Measurements from ENCODE around the gene ADAMTS5.
A peak's percentile ranks its signal among the peaks of the same experiment; 100 is the strongest.

Gene ADAMTS5

DNA sequence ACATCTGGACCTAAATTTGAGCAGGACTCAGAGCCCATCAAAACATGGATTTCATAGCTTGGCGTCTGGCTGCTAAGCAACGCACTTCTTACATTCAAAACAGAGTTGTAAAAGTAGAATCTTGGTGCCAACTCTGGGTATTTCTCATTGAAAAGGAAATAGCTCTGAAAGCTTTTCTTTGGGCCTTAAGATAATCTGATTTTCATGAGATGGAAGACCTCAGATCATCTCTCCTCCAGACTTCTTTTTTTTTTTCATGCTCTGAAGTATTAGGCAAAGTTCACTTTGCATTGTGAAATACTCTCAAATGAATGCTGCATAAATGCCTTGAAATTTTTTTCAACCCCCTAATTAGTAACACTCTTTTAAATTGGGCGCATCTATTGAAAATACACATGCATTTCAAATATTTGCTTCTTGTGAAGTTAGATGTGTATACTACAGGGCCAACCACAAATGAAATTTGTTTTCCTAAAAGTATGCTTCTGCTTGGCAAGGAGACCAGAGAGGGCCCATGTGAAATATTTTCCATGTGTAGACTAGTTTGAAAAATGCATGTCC lies 4.2 kb downstream of the ADAMTS5 start:
- no peak overlapping the region for H2AFZ ChIP-seq (ENCODE audit: low read depth)
- no peak overlapping the region for H3K9ac ChIP-seq
- H3K27me3 ChIP-seq (ENCODE audit: insufficient read depth, low read depth) = no peaks in the 10 kb centered on the region
- no peaks in the 10 kb centered on the region for H3K79me2 ChIP-seq (ENCODE audit: insufficient read depth, low read depth)
- TF ChIP-seq, protein P1, sequence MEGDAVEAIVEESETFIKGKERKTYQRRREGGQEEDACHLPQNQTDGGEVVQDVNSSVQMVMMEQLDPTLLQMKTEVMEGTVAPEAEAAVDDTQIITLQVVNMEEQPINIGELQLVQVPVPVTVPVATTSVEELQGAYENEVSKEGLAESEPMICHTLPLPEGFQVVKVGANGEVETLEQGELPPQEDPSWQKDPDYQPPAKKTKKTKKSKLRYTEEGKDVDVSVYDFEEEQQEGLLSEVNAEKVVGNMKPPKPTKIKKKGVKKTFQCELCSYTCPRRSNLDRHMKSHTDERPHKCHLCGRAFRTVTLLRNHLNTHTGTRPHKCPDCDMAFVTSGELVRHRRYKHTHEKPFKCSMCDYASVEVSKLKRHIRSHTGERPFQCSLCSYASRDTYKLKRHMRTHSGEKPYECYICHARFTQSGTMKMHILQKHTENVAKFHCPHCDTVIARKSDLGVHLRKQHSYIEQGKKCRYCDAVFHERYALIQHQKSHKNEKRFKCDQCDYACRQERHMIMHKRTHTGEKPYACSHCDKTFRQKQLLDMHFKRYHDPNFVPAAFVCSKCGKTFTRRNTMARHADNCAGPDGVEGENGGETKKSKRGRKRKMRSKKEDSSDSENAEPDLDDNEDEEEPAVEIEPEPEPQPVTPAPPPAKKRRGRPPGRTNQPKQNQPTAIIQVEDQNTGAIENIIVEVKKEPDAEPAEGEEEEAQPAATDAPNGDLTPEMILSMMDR (conservative IDR thresholded peaks at IDR 0.05; ENCODE audit: low read depth, low read length) = no peak
- no peaks in the 10 kb centered on the region for H4K20me1 ChIP-seq (ENCODE audit: insufficient read depth)
- no peak overlapping the region for H3K27ac ChIP-seq
- no peaks in the 10 kb centered on the region for H3K4me1 ChIP-seq (ENCODE audit: low read depth, poor library complexity, severe bottlenecking)
- H3K4me2 ChIP-seq = no peak overlapping the region
- no peaks in the 10 kb centered on the region for H3K36me3 ChIP-seq (ENCODE audit: insufficient read depth)
- no peak overlapping the region for H3K4me3 ChIP-seq (IDR thresholded peaks at IDR 0.05; ENCODE audit: insufficient read depth, low read depth, low read length)

DNA sequence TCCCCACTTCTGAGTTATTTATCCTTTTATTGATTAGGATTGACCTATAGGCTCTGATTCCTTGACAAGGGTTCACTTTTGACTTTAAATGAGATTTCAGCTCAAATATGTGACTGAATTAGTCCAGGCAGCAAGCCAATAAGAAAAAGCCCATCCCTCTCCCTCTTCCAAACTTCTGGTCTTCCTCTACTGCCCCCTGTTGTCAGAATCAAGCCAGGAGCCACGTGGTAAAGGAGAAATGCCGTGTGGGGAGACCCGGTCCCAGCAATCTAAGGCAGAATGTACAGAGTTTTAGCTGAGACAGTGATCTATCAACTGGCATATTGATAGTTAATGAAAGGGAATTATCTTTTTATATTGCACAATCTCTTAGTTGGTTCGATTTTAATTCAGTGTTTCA lies 5.2 kb downstream of the ADAMTS5 start:
- no peaks in the 10 kb centered on the region for H4K20me1 ChIP-seq (ENCODE audit: insufficient read depth)
- H3K4me1 ChIP-seq (ENCODE audit: low read depth, poor library complexity, severe bottlenecking) = no peaks in the 10 kb centered on the region
- TF ChIP-seq, protein P1 (conservative IDR thresholded peaks at IDR 0.05; ENCODE audit: low read depth, low read length) = 0 out of 2 replicates have a peak, but pooled peaks have one; percentile 8
- no peak overlapping the region for H2AFZ ChIP-seq (ENCODE audit: low read depth)
- H3K79me2 ChIP-seq (ENCODE audit: insufficient read depth, low read depth) = no peaks in the 10 kb centered on the region
- H3K9ac ChIP-seq = no peak overlapping the region
- no peaks in the 10 kb centered on the region for H3K36me3 ChIP-seq (ENCODE audit: insufficient read depth)
- H3K27me3 ChIP-seq (ENCODE audit: insufficient read depth, low read depth) = no peaks in the 10 kb centered on the region
- H3K4me2 ChIP-seq = no peak overlapping the region
- H3K4me3 ChIP-seq (IDR thresholded peaks at IDR 0.05; ENCODE audit: insufficient read depth, low read depth, low read length) = no peak overlapping the region
- no peak overlapping the region for H3K27ac ChIP-seq

DNA sequence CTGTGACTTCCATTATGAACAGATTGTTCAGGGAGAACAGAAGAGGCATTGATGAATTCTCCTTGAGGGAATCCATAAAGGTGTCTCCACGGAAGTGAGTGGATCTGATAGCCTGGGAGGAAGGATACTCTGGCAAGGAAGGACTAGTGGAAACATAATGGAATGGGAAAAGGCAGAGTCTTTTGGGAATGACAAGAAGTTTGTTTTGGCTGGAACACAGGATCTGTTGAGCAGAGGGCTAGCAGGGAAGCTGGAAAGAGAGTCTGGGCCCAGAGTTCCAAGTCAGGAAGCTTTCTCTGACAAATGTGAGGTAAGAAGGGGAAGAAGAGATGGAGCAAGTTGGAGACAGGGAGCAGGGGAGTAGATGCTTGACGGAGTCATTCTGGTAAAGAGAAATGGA lies 8.1 kb downstream of the ADAMTS5 start:
- Histone ChIP-seq H3K27ac (no peak overlapping the region), H3K4me3 (IDR thresholded peaks at IDR 0.05; ENCODE audit: insufficient read depth, low read depth, low read length) (no peak overlapping the region), H4K20me1 (ENCODE audit: insufficient read depth) (no peaks in the 10 kb centered on the region), H3K36me3 (ENCODE audit: insufficient read depth) (no peaks in the 10 kb centered on the region), H3K4me1 (ENCODE audit: low read depth, poor library complexity, severe bottlenecking) (no peaks in the 10 kb centered on the region), H3K79me2 (ENCODE audit: insufficient read depth, low read depth) (no peaks in the 10 kb centered on the region), H2AFZ (ENCODE audit: low read depth) (no peak overlapping the region), H3K4me2 (no peak overlapping the region), H3K27me3 (ENCODE audit: insufficient read depth, low read depth) (no peaks in the 10 kb centered on the region), H3K9ac (no peak overlapping the region)
- TF ChIP-seq, protein P1 (conservative IDR thresholded peaks at IDR 0.05; ENCODE audit: low read depth, low read length) = no peak

DNA sequence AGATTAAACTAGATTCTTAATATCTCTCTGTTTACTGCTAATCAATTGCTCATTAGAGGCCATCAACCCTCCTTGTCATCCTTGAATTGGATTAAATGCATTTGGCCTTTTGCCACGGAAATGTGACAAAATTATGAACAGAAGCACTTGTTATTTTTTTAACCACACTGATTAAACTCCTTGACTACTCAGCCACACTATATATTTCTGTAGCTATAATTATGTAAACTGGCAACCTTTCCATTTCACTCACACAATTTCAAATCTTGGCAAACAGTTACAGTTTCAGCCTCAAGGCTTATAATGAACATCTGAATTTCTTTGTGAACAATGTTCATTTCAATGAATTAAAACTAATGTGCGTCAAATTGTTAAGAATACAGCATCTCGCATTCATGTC lies 10.1 kb downstream of the ADAMTS5 start:
- H4K20me1 ChIP-seq (ENCODE audit: insufficient read depth) = no peaks in the 10 kb centered on the region
- H3K36me3 ChIP-seq (ENCODE audit: insufficient read depth) = no peaks in the 10 kb centered on the region
- no peaks in the 10 kb centered on the region for H3K4me1 ChIP-seq (ENCODE audit: low read depth, poor library complexity, severe bottlenecking)
- no peak overlapping the region for H3K4me2 ChIP-seq
- H3K4me3 ChIP-seq (IDR thresholded peaks at IDR 0.05; ENCODE audit: insufficient read depth, low read depth, low read length) = no peak overlapping the region
- H3K9ac ChIP-seq = no peak overlapping the region
- no peak overlapping the region for H2AFZ ChIP-seq (ENCODE audit: low read depth)
- H3K27me3 ChIP-seq (ENCODE audit: insufficient read depth, low read depth) = no peaks in the 10 kb centered on the region
- H3K79me2 ChIP-seq (ENCODE audit: insufficient read depth, low read depth) = no peaks in the 10 kb centered on the region
- H3K27ac ChIP-seq = no peak overlapping the region
- TF ChIP-seq, protein P1 (conservative IDR thresholded peaks at IDR 0.05; ENCODE audit: low read depth, low read length) = no peak

Measured in KMS-11 (cell line).